ENCODE results near the gene CYP4F8.

- TF ChIP-seq CTCF (IDR thresholded peaks at IDR 0.05) (no peak), POLR2A (IDR thresholded peaks at IDR 0.05) (no peak)
These were observed 29.8 kb downstream of the CYP4F8 start for GRCh38 chr19:15644816-15645215.

Data from heart left ventricle (tissue), 13 donors.